SIG-M5 (cell line): ENCODE data around the gene ADGRV1.
"Not testable (repeated sequence)": the region's sequence is repeated elsewhere in the genome, so short reads cannot be mapped to it uniquely, and the experiment has no call there.

Source experiments
- DNase-seq: peaks from one replicate; lab custom pipeline; 2025; lab: John Stamatoyannopoulos, UW

The ADGRV1 gene

DNA sequence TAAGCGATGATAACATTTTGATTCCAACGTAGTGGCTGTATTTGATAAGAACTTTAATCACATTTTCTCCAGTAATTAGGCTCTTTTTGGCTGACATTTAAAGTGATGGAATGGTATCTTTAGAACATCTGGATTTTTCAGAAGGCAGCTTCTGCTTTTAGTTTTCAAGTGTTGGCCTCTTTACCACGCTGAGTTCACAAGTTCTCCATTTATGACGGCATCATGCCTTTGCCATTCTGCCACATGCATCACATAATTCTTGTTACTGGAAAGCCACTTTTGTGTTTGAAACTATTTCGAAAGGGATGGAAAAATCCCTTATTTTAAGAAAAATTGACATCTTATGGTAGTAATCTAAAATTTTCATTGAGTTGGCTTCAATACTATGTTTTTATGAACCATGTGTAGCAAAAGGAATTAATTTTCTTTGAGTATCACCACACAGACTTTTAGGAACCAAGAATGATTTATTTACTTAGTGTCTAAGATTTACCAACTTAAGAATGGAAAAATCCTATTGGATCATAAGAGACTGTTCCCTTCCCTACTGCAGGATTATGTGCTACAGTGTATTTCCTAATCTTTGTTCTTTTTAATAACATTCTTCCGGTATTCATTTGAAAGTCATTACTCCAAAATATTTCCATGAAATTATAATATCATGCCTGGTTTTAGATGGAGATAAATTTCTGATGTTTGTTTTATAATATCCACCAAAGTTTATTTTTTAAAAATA, 344.2 kb downstream of the ADGRV1 start:
- no peak for DNase-seq

GRCh38 chr5:90909101-90909503, 350.5 kb downstream of the ADGRV1 start:
- no peak for DNase-seq

DNA sequence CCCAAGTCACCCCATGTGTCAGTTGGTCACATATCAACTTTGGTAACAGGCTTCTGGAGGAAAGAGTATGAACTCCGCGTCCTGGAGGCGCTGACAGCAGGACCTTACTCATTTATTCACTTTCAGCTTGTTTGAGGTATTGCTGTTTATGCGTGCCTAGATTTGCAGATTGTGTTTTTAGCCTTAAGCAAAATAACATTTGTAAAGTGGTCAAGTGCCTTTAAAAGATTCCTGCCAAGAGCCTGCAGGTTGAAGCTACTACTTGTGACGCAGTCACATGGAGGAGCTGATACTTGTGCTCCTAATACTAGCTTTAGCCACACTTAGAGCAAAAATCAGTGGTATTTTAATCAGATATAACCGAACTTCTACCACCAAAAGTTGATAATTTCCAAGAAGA, 351.3 kb downstream of the ADGRV1 start:
- no peak for DNase-seq

GRCh38 chr5:90911169-90911568, 352.6 kb downstream of the ADGRV1 start:
- no peak for DNase-seq

DNA sequence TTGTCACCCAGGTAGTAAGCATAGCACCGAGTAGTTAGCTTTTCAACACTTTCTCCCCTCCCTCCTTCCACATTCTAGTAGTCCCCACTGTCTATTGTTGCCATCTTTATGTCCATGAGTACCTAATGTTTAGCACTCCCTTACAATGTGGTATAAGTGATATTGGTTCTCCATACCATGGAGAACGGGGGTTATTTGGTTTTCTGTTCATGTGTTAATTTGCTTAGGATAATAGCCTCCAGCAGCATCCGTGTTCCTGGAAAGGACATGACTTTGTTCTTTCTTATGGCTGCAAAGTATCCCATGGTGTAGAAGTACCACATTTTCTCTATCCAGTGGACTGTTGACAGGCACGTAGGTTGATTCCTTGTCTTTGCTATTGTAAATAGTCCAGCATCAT, 353.9 kb downstream of the ADGRV1 start:
- no peak for DNase-seq

DNA sequence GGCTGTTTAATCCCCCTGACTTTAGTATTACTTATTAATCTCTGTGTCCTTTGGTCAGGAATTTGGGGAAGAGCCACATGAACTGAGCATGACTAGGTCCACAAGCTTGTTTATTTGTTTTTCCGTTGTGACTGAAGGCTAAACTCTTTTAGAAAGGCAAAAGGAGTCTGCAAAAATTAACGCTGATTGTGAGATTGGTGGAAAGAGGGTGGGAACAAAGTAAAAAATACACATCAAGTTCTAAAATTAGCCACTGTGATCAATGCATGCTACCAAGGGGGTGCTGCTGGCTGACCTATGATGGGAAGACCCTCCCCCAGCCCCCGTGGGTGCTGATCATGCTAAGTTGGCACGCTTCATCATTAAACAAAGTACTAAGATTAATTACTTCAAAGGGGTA, 356.8 kb downstream of the ADGRV1 start:
- no peak for DNase-seq

DNA sequence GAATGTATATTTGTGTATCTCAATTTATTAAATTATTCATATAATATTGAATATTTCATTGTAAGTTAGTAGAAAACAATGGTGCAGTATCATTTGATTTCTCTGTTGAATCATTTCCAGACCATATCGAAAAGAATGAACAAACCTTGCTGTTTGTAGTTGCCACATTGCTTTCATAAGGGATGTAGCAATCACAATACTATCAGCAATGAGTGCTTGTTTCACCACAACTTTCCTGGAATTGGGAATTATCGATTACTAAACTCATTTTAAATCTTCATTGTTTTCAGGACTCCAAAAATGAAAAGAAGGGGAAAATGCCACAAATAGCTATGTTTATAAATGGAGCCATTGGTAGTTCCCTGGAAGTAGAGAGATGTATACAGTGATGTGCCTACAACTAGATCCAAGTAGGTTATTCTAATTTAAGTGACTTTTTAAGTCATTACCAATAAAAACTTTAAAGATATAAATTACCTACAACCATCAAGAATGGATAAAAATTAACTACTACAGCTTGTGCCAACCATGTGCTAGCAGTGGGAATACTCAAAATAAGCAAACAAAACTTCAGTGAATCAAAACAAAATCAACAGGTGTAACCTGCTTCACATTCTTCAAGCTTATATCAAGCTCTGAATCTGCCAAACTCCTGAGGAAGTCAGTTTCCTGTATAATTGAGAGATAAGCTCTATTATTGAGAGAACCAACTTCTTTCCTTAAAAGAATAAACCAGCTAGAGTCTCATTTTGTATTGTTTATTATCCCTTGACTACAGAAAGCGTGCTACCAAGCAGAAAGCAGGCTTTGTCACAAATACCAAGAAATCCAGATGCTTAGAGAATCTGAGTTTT, 358.6 kb downstream of the ADGRV1 start:
- no peak for DNase-seq

DNA sequence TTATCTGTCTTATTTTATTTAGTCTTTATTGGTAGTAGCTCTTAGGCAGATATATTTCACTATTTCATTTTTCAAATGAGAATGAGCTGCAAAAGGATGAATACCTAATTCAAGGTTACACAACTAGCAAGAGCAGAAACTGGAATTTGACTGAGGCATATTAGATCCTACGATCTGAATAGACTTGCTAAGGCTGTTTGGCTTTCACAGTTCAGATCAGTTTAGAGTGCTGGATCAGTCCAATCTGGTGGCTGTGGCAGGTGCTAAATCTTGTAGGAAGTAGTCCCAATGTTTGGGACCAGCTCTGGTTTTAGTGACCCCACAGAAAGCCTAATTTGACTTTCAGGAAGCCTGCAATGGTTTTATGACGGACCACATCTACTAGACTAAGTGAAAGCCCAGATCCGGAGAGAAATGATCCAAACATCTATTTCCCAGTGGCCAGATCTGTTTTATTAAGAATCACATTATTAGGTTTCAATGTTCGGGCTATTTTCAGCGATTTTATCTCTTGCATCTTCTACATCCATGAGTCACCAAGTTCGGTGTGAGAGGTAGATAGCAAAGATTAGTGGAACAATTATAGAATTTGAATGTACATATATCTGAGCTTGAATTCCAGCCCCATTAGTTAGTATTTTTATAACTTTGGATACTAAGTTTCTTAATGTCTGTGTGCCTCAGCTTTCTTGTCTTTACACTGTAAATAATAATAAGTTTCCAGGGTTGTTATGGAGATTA, 359.5 kb downstream of the ADGRV1 start:
- DNase-seq = no peak

- DNase-seq = no peak
Measured at GRCh38 chr5:90921418-90921973, 362.9 kb downstream of the ADGRV1 start.

DNA sequence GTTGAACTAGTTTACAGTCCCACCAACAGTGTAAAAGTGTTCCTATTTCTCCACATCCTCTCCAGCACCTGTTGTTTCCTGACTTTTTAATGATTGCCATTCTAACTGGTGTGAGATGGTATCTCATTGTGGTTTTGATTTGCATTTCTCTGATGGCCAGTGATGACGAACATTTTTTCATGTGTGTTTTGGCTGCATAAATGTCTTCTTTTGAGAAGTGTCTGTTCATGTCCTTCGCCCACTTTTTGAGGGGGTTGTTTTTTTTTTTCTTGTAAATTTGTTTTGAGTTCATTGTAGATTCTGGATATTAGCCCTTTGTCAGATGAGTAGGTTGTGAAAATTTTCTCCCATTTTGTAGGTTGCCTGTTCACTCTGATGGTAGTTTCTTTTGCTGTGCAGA, 365.6 kb downstream of the ADGRV1 start:
- DNase-seq = not testable (repeated sequence)

DNA sequence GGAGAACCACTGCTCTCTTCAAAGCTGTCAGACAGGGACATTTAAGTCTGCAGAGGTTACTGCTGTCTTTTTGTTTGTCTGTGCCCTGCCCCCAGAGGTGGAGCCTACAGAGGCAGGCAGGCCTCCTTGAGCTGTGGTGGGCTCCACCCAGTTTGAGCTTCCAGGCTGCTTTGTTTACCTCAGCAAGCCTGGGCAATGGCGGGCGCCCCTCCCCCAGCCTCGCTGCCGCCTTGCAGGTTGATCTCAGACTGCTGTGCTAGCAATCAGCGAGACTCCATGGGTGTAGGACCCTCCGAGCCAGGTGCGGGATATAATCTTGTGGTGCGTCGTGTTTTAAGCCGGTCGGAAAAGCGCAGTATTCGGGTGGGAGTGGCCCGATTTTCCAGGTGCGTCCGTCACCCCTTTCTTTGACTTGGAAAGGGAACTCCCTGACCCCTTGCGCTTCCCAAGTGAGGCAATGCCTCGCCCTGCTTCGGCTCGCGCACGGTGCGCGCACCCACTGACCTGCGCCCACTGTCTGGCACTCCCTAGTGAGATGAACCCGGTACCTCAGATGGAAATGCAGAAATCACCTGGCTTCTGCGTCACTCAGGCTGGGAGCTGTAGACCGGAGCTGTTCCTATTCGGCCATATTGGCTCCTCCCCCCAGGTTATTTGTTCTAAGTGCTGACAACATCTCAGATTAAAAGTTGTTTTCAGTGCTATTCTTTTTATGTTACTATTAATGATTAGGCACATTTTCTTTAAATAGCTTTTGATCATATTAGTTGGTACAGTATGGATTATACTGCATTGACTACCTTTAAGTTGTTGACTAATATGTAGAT, 370.6 kb downstream of the ADGRV1 start:
- DNase-seq = not testable (repeated sequence)

- DNase-seq = no peak
Measured at GRCh38 chr5:90930062-90930461, 371.5 kb downstream of the ADGRV1 start.

DNA sequence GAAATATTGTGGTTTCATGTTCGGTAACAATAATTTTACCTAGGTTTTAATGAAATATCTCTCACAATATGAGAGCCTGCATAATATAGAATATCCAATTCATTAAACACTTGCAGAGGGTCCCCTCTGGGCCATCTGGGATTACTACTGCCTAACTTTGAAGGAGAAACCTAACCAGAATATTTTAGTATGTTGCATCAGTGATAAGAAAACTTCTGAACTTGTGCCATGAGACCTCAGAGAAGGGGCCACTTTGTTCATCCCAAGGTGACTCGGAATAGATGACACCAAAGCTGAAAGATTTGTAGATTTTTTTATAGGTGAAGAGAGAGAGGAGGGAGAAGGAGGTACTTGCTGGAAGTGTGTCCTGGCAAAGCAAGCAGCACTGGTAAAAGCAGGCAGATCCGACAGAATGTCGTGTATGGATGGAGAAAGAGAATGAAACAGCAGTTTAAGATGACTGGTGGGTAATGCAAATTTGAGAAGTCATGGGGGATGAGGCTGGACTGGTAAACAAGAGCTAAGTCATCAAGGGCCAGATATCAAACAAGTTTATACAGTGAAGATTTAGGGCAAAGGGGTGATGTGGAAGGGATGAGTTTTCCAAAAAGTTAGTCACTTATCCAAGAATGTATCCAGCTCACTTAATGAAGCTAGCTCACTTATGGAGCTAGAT, 372.3 kb downstream of the ADGRV1 start:
- DNase-seq = no peak

DNA sequence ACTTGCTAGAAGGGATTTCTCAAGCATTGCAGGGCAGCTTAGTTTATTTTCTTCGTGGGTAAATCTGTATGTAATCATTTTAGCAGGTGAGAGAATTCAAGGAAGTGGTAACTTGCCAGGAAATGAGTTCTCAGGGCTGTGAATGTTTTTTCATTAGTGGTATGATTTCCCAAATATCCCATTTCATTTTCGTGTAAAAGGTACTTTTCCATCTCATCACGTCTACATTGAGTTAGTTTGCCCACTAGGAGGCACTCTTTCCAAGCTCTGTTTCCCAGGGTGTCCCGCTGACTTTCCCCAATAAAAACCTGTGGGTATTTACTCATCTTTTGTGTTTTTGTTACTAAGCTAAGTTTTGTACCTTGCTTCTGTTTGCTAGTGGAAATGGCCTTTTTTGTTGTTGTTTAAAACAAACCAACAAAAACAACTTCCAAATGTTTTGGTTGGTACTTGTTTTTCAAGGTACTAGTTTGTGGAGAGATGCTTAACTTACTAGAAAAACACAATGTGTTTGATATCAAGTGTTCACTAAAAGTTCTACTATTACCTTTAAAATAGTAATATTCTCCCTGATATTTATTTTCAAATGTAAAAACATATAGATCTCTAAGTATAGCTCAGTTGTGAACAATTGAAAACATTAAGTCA, 373.6 kb downstream of the ADGRV1 start:
- DNase-seq = no peak

- DNase-seq = no peak
Measured at GRCh38 chr5:90933298-90933697, 374.7 kb downstream of the ADGRV1 start.

DNA sequence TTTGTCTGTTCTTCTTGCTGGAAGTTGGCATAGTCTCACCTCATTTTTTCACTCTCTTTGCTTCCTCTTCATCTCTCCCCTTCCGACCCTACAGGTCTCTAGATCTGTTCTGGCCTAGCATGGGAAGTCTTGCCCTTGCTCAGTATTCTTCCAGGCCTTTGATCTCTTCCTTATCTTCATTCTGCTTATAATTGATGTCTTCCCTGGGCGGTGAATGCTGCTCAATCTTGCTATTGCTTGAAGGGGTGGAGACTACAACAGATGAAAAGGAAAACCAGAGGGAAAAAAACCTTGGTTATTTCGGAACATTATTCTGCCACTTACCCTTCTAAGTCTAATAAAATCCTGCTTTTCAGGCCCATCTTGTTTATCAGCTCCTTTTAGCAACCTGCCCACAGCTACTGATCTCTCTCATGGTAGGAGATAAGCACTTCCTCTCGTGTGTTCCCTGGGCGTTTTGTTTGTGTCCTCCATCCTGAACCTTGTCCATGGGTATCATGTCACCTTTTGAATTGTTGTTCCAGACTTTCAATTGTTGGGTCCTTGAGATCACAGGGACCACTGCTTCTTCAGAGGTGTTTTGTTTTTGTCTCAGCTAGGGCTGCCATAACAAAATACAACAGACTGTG, 375.6 kb downstream of the ADGRV1 start:
- no peak for DNase-seq

DNA sequence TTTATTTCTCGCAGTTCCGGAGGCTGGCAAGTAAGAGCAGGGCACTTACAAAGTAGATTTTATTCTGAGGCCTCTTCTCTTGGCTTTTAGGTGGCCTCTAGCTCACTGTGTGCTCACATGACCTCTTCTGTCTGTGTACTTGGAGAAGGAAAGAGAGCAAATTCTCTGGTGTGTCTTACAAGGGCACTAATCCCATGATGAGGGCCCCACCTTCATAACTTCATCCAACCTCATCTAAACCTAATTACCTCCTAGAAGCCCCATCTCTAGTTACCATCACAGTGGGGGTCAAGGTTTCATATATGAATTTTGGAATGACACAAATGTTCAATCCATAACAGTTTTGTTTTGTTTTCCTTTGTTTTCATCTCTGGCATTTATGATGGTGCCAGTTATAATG, 376.1 kb downstream of the ADGRV1 start:
- DNase-seq = no peak

GRCh38 chr5:90939211-90939610, 380.6 kb downstream of the ADGRV1 start:
- no peak for DNase-seq

GRCh38 chr5:90940227-90940995, 381.8 kb downstream of the ADGRV1 start:
- no peak for DNase-seq
